ENCODE results near the gene PRR15L.
A peak's percentile ranks its signal among the peaks of the same experiment; 100 is the strongest.
"Not testable (repeated sequence)": the region's sequence is repeated elsewhere in the genome, so short reads cannot be mapped to it uniquely, and the experiment has no call there.

PRR15L gene

DNA sequence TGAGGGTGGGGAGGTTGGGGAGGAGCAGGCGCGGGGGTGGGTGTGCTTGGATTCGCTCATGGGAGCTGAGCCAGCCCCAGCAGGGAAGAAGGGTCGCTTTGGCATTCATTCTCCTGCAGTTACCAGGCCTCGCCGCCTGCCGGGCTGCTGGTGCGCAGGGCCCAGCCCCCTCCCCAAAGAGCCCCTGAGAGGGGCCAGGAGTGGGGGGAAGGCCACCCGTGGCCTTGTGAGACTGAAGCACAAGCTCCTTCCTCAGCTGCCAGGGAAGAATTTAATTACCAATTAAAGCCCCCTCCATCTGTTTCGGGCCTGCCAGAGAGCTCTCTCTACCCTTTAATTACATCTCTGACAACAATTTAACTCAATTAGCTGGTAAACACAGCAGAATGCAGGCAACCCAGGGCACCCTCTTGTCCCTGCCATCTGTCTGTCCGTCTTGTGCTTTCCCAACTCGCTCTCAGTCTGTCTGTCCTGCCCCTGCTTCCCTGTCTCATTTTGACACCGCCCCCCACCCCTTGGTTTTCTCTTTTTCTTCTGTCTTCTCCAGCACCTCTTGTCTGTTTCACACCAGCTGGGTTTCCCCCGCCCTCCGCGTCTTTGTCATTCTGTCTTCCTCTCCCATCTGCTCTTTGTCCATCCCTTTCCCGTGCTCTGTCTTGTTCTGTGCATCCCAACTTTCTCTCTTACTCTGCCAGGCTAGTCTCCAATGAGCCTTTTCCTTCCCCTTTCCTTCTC, 45.9 kb upstream of the PRR15L start:
- H3K9ac ChIP-seq (ENCODE audit: low read length), result no peak overlapping the region
- no peak overlapping the region for H3K27ac ChIP-seq (ENCODE audit: low read length)
- no peaks in the 10 kb centered on the region for H3K79me2 ChIP-seq (ENCODE audit: low read length)
- TF ChIP-seq CTCF (IDR thresholded peaks at IDR 0.05; ENCODE audit: low read depth, low read length), result no peak
- TF ChIP-seq EZH2phosphoT487 (IDR thresholded peaks at IDR 0.05; ENCODE audit: low read depth), result no peak
- no peaks in the 10 kb centered on the region for H3K9me3 ChIP-seq (ENCODE audit: insufficient read depth, low read length)
- H3K4me2 ChIP-seq (ENCODE audit: low read length), result no peak overlapping the region
- H4K20me1 ChIP-seq (ENCODE audit: insufficient read depth, low read length), result no peaks in the 10 kb centered on the region
- peaks cover 33% of the 10 kb centered on the region for H3K4me1 ChIP-seq (ENCODE audit: low read length)
- H3K4me3 ChIP-seq (ENCODE audit: low read length), result no peak overlapping the region
- no peaks in the 10 kb centered on the region for H3K36me3 ChIP-seq (replicated peaks; ENCODE audit: low read depth, low read length)
- no peak overlapping the region for H2AFZ ChIP-seq (ENCODE audit: low read depth, low read length)
- 0 out of 2 replicates have a peak, but pooled peaks cover under 1% of the 10 kb centered on the region for H3K27me3 ChIP-seq (ENCODE audit: low read depth, low read length)

DNA sequence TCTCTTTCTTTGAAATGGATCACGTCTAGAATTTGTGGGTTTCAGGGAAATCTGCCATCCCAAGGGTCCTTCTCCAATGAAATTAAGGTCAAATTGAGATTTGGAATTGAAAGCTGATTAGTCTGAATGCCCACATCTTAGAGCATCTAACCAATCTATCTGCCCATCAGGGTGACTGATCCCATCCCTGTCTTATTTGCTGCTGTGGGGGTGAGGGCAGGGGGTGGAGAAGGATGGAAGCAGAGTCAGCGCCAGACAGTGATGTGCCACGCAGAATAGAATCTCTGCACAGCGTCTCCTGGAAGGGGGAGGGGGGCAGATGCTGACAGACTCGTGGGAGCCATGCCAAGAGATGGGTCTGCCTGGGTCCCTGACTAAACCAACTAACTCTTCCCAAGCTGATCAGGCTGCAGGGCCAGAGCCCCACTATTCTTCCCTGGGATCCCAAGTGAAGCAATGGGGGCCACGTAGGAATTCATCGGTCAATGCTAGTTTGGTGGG, 45.3 kb upstream of the PRR15L start:
- no peak overlapping the region for H3K27ac ChIP-seq (ENCODE audit: low read length)
- peak overlapping the region; percentile 59 for H2AFZ ChIP-seq (ENCODE audit: low read depth, low read length)
- no peaks in the 10 kb centered on the region for H3K79me2 ChIP-seq (ENCODE audit: low read length)
- TF ChIP-seq EZH2phosphoT487 (IDR thresholded peaks at IDR 0.05; ENCODE audit: low read depth), result no peak
- TF ChIP-seq CTCF (IDR thresholded peaks at IDR 0.05; ENCODE audit: low read depth, low read length), result no peak
- H3K27me3 ChIP-seq (ENCODE audit: low read depth, low read length), result no peaks in the 10 kb centered on the region
- H3K36me3 ChIP-seq (replicated peaks; ENCODE audit: low read depth, low read length), result no peaks in the 10 kb centered on the region
- 0 out of 2 replicates have a peak overlapping the region, but pooled peaks have one; percentile 14 for H3K9ac ChIP-seq (ENCODE audit: low read length)
- H4K20me1 ChIP-seq (ENCODE audit: insufficient read depth, low read length), result no peaks in the 10 kb centered on the region
- peak overlapping the region; percentile 27 for H3K4me2 ChIP-seq (ENCODE audit: low read length)
- H3K9me3 ChIP-seq (ENCODE audit: insufficient read depth, low read length), result no peaks in the 10 kb centered on the region
- no peak overlapping the region for H3K4me3 ChIP-seq (ENCODE audit: low read length)
- H3K4me1 ChIP-seq (ENCODE audit: low read length), result peaks cover 33% of the 10 kb centered on the region

DNA sequence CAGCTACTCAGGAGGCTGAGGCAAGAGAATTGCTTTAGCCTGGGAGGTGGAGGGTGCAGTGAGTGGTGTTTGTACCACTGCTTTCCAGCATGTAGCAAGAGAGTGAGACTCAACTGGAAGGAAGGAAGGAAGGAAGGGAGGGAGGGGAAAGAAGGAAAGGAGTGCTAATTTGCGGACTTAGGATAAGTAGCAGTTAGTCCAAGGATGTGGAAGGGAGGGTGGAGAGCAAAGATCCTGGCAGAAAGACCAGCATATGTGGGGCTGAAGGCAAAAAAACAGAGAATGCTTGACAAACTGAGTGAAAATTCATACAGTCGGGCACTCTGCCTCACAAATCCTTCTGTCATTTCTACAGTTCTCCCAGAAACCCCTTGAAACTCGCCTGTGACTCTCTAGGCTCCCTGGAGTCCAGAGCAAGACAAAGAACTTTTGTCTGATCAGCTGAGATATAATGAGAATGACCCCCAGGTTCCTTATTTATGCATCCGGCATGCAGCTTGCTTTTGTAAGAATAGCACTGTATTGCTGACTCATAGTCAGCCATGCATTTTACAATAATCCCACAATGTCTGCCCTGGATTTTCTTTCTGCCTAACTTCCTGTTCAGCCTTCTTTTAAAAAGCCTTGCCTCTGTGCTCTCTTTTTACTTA, 44.7 kb upstream of the PRR15L start:
- Histone ChIP-seq H3K36me3 (replicated peaks; ENCODE audit: low read depth, low read length) (no peaks in the 10 kb centered on the region), H3K4me1 (ENCODE audit: low read length) (peaks cover 33% of the 10 kb centered on the region), H4K20me1 (ENCODE audit: insufficient read depth, low read length) (no peaks in the 10 kb centered on the region), H3K9me3 (ENCODE audit: insufficient read depth, low read length) (no peaks in the 10 kb centered on the region), H3K9ac (ENCODE audit: low read length) (0 out of 2 replicates have a peak overlapping the region, but pooled peaks have one; percentile 14), H3K4me3 (ENCODE audit: low read length) (no peak overlapping the region), H3K27me3 (ENCODE audit: low read depth, low read length) (no peaks in the 10 kb centered on the region), H3K4me2 (ENCODE audit: low read length) (peak overlapping the region; percentile 27), H3K27ac (ENCODE audit: low read length) (no peak overlapping the region), H2AFZ (ENCODE audit: low read depth, low read length) (peak overlapping the region; percentile 59), H3K79me2 (ENCODE audit: low read length) (no peaks in the 10 kb centered on the region)
- TF ChIP-seq CTCF (IDR thresholded peaks at IDR 0.05; ENCODE audit: low read depth, low read length) (no peak), EZH2phosphoT487 (IDR thresholded peaks at IDR 0.05; ENCODE audit: low read depth) (no peak)

GRCh38 chr17:48001657-48002056, 44.0 kb upstream of the PRR15L start:
- not testable (repeated sequence) for H3K9me3 ChIP-seq (ENCODE audit: insufficient read depth, low read length); H3K79me2 ChIP-seq (ENCODE audit: low read length); H3K27ac ChIP-seq (ENCODE audit: low read length); H3K27me3 ChIP-seq (ENCODE audit: low read depth, low read length); H2AFZ ChIP-seq (ENCODE audit: low read depth, low read length); H3K9ac ChIP-seq (ENCODE audit: low read length); H4K20me1 ChIP-seq (ENCODE audit: insufficient read depth, low read length); H3K4me2 ChIP-seq (ENCODE audit: low read length); H3K36me3 ChIP-seq (replicated peaks; ENCODE audit: low read depth, low read length); H3K4me3 ChIP-seq (ENCODE audit: low read length)
- H3K4me1 ChIP-seq (ENCODE audit: low read length), result peaks cover 33% of the 10 kb centered on the region
